ENCODE results near the gene DISP1.

GRCh38 chr1:222820171-222820712, 5.4 kb downstream of the DISP1 start:
- TF ChIP-seq CTCF (IDR thresholded peaks at IDR 0.05; ENCODE audit: low read length) (no peak), EZH2 (optimal IDR thresholded peaks at IDR 0.05; ENCODE audit: low read depth, low read length) (no peak)

Measured in MM.1S (cell line).